Activated gamma-delta T cell (primary cell): ENCODE measurements around the gene C19orf47.

Experiments
- DNase-seq: peaks from one replicate; lab custom pipeline; 2025; lab: John Stamatoyannopoulos, UW
- total RNA-seq, 2 donors: gene quantifications; one replicate each; lab custom pipeline; 2026; lab: John Stamatoyannopoulos, UW

The C19orf47 gene
- 9.2 to 12.6 reads per million in 2 donors for total RNA-seq

- DNase-seq, result peak; percentile 99
Measured at GRCh38 chr19:40348125-40348913, at the start of gene C19orf47, which contains the start of gene PLD3. TSS of gene C19orf47 (minus strand) at chr19:40348397. CDS start at chr19:40341857, 6,540 bp downstream. TSS of gene PLD3 (plus strand) at chr19:40348695. CDS start at chr19:40366484, 17,789 bp downstream.

GRCh38 chr19:40397568-40397906 lies 49.3 kb upstream of the C19orf47 start:
- DNase-seq, result no peak

GRCh38 chr19:40396886-40397567 lies 48.8 kb upstream of the C19orf47 start:
- no peak for DNase-seq

GRCh38 chr19:40395956-40396355 lies 47.8 kb upstream of the C19orf47 start:
- no peak for DNase-seq

GRCh38 chr19:40394816-40395210 lies 46.6 kb upstream of the C19orf47 start:
- DNase-seq, result no peak

- DNase-seq, result no peak
Measured at GRCh38 chr19:40393894-40394815, 46.0 kb upstream of the C19orf47 start.

- no peak for DNase-seq
Measured at GRCh38 chr19:40392894-40393517, 44.8 kb upstream of the C19orf47 start.

GRCh38 chr19:40392123-40392522 lies 43.9 kb upstream of the C19orf47 start:
- DNase-seq, result no peak

GRCh38 chr19:40390084-40390742 lies 42.0 kb upstream of the C19orf47 start, which contains the start of gene HIPK4:
TSS of gene HIPK4 (minus strand) at chr19:40390181. CDS start at chr19:40389902, 279 bp downstream.
- DNase-seq, result no peak

- no peak for DNase-seq
Measured at GRCh38 chr19:40389404-40390083, 41.3 kb upstream of the C19orf47 start.

GRCh38 chr19:40388481-40388880 lies 40.3 kb upstream of the C19orf47 start:
- no peak for DNase-seq

GRCh38 chr19:40387155-40387554 lies 39.0 kb upstream of the C19orf47 start:
- no peak for DNase-seq

- DNase-seq, result no peak
Measured at GRCh38 chr19:40383668-40384248, 35.6 kb upstream of the C19orf47 start.

GRCh38 chr19:40381321-40381720 lies 33.1 kb upstream of the C19orf47 start:
- DNase-seq, result no peak

- no peak for DNase-seq
Measured at GRCh38 chr19:40380199-40381037, 32.2 kb upstream of the C19orf47 start.

GRCh38 chr19:40379446-40380198 lies 31.4 kb upstream of the C19orf47 start:
- DNase-seq, result no peak

GRCh38 chr19:40378509-40378908 lies 30.3 kb upstream of the C19orf47 start:
- DNase-seq, result no peak

- DNase-seq, result no peak
Measured at GRCh38 chr19:40377876-40378385, 29.7 kb upstream of the C19orf47 start.
